ENCODE data around the gene MGP.
A peak's percentile ranks its signal among the peaks of the same experiment; 100 is the strongest.

MGP gene

GRCh38 chr12:14919455-14919854 is 33.8 kb upstream of the MGP start:
- Mint-ChIP-seq H3K4me1 (no peaks in the 10 kb centered on the region), H3K27me3 (ENCODE audit: low read depth, poor library complexity) (no peaks in the 10 kb centered on the region), H3K36me3 (ENCODE audit: low read depth) (no peaks in the 10 kb centered on the region), H3K27ac (no peak overlapping the region), H3K4me3 (no peak overlapping the region), H3K9me3 (no peaks in the 10 kb centered on the region)
- no peak for DNase-seq
- no peak for TF ChIP-seq CTCF (IDR thresholded peaks at IDR 0.05)

- Mint-ChIP-seq H3K27ac (no peak overlapping the region), H3K27me3 (ENCODE audit: low read depth, poor library complexity) (no peaks in the 10 kb centered on the region), H3K9me3 (no peaks in the 10 kb centered on the region), H3K36me3 (ENCODE audit: low read depth) (no peaks in the 10 kb centered on the region), H3K4me1 (peaks cover 11% of the 10 kb centered on the region), H3K4me3 (no peak overlapping the region)
- no peak for DNase-seq
- TF ChIP-seq CTCF (IDR thresholded peaks at IDR 0.05), result no peak
Measured at GRCh38 chr12:14915736-14916135, 30.1 kb upstream of the MGP start.

DNA sequence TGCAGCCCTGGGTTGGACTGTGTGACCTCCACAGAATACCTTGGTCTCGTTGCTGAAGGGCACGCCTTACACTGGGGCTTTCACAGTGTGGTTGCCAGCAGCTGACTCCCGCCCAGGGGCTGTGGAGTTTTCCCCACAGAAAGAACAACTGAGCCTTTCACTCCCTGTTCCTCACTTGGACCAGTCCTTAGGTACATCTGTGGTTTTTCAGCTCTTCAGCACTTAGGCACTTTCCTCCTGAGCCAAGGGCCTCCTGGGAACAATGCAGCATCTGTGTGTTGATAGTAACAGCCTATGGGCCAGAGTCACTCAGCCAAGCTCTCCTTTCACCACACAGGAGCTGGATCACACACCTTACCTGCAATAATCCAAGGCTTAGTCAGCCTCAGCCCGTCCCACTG is 27.7 kb upstream of the MGP start:
- Mint-ChIP-seq H3K27ac (peak overlapping the region; percentile 59), H3K9me3 (no peaks in the 10 kb centered on the region), H3K4me1 (peaks cover 11% of the 10 kb centered on the region), H3K36me3 (ENCODE audit: low read depth) (no peaks in the 10 kb centered on the region), H3K27me3 (ENCODE audit: low read depth, poor library complexity) (no peaks in the 10 kb centered on the region), H3K4me3 (no peak overlapping the region)
- DNase-seq, result no peak
- TF ChIP-seq CTCF (IDR thresholded peaks at IDR 0.05), result no peak

GRCh38 chr12:14911131-14911530 is 25.5 kb upstream of the MGP start:
- no peaks in the 10 kb centered on the region for H3K36me3 Mint-ChIP-seq (ENCODE audit: low read depth)
- TF ChIP-seq CTCF (IDR thresholded peaks at IDR 0.05), result no peak
- H3K9me3 Mint-ChIP-seq, result no peaks in the 10 kb centered on the region
- H3K27me3 Mint-ChIP-seq (ENCODE audit: low read depth, poor library complexity), result no peaks in the 10 kb centered on the region
- no peak for DNase-seq
- no peak overlapping the region for H3K4me3 Mint-ChIP-seq
- H3K4me1 Mint-ChIP-seq, result peaks cover 11% of the 10 kb centered on the region
- H3K27ac Mint-ChIP-seq, result no peak overlapping the region

DNA sequence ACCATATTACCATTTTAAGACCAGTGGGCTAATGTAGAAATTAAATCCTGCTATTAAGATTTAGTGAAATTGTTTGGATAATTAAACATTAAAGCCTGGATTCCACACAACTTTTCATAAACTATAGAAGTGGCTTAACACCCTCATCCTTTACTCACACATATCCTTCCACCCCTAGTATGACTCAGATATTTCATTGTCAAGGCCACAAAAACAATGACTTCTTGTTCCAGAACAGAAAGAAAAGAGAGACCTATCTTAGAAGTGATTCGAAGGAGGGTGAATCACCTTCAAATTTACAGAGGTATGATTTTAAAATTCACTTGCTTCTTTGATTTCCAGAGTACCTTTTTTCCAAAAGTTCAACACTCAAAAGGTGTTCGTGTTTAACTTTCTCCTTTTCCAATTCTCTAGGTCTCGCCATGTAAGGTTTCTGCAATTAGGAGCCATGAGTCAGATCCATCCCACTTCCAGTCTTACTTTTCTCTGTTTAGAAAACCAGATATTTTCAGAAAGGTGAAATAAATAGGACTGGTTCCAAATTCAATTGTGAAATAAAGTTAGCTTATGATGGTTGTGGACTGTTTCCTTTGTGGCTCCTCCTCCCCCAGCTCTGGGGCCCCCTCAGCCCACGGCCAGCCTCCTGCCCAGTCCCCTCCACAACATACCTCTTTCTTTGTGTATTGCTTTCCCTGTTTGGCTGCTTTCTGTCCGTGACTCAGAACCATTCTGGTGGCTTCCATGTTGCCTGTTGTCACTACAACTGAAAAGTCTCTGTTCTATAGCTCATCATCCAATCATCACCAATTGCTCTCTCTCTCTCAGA is 24.6 kb upstream of the MGP start:
- H3K4me1 Mint-ChIP-seq, result peaks cover 11% of the 10 kb centered on the region
- H3K27me3 Mint-ChIP-seq (ENCODE audit: low read depth, poor library complexity), result no peaks in the 10 kb centered on the region

More for the DNA sequence above, 24.6 kb upstream of the MGP start:
- no peaks in the 10 kb centered on the region for H3K36me3 Mint-ChIP-seq (ENCODE audit: low read depth)
- H3K27ac Mint-ChIP-seq, result no peak overlapping the region
- no peak for DNase-seq
- TF ChIP-seq CTCF (IDR thresholded peaks at IDR 0.05), result no peak
- no peaks in the 10 kb centered on the region for H3K9me3 Mint-ChIP-seq
- H3K4me3 Mint-ChIP-seq, result no peak overlapping the region

All from nephron progenitor cell (in vitro differentiated cells).